H1 (cell line): Measurements from ENCODE around the gene GNA12. TPM values are rescaled to one million over a fixed set of nuclear protein-coding genes. Genes with fewer than 3 reads are reported as not detected.

Experiments used
- BACH1 ChIP-seq: IDR thresholded peaks from 2 replicates; pipeline ENCODE4 v1.6.1; 2012; ENCODE audit warnings: low read length, improper control_type of control experiment
- CBX5 ChIP-seq: fragments of 300-800, 300-1000 bp; sonication (generic); IDR thresholded peaks from 2 replicates; pipeline ENCODE4 v1.7.1; 2016; ENCODE audit warnings: antibody characterized with exemption, low read length, low read depth
- CHD1 ChIP-seq: IDR thresholded peaks from 2 replicates; pipeline ENCODE4 v1.6.1; 2012; ENCODE audit warnings: low read depth, low read length, improper control_type of control experiment
- CHD2 ChIP-seq: IDR thresholded peaks from 2 replicates; pipeline ENCODE4 v1.6.1; 2012; ENCODE audit warnings: low read length, improper control_type of control experiment
- CTCF ChIP-seq, 3 experiments: IDR thresholded peaks; 1 replicate in 2 of 3; 2 replicates in 1 of 3; pipeline versions ENCODE4 v1.5.1 to v1.6.1; 2011; ENCODE audit warnings: low read length in 3 of 3, mild to moderate bottlenecking in 3 of 3, inconsistent platforms in 2 of 3, low read depth in 1 of 3, moderate library complexity in 1 of 3; ENCODE audit not compliant: insufficient read depth in 1 of 3; ENCODE audit errors: control extremely low read depth in 1 of 3
- GABPA ChIP-seq: IDR thresholded peaks from 2 replicates; pipeline ENCODE4 v1.6.1; 2011; ENCODE audit warnings: mild to moderate bottlenecking, low read length, moderate library complexity, borderline replicate concordance; ENCODE audit not compliant: insufficient read depth
- MAFK ChIP-seq: IDR thresholded peaks from 2 replicates; pipeline ENCODE4 v1.6.1; 2012; ENCODE audit warnings: low read depth, mild to moderate bottlenecking, improper control_type of control experiment, low read length
- POLR2A ChIP-seq, 2 experiments: IDR thresholded peaks; 1 replicate in 1 of 2; 2 replicates in 1 of 2; pipeline ENCODE4 v1.6.1; 2011; ENCODE audit warnings: low read depth in 2 of 2, low read length in 2 of 2, mild to moderate bottlenecking in 2 of 2; ENCODE audit errors: control extremely low read depth in 1 of 2
- POLR2AphosphoS5 ChIP-seq: IDR thresholded peaks from 2 replicates; pipeline ENCODE4 v1.6.1; 2011; ENCODE audit warnings: low read depth, low read length
- POU5F1 ChIP-seq: IDR thresholded peaks from 2 replicates; pipeline ENCODE4 v1.6.1; 2011; ENCODE audit warnings: low read depth, mild to moderate bottlenecking, low read length, moderate library complexity
- RNF2 ChIP-seq: fragments of 200-900, 300-1000 bp; sonication (generic); IDR thresholded peaks from 2 replicates; pipeline ENCODE4 v1.7.1; 2016; ENCODE audit warnings: borderline replicate concordance, low read depth, mild to moderate bottlenecking, antibody characterized with exemption, low read length; ENCODE audit not compliant: poor library complexity, severe bottlenecking; ENCODE audit errors: missing control alignments
- RXRA ChIP-seq: IDR thresholded peaks from 2 replicates; pipeline ENCODE4 v1.6.1; 2011; ENCODE audit warnings: low read depth, mild to moderate bottlenecking, low read length, moderate library complexity; ENCODE audit not compliant: insufficient read depth
- SP1 ChIP-seq: IDR thresholded peaks from 2 replicates; pipeline ENCODE4 v1.6.1; 2011; ENCODE audit warnings: low read depth, low read length
- TAF1 ChIP-seq: IDR thresholded peaks from 2 replicates; pipeline ENCODE4 v1.6.1; 2011; ENCODE audit warnings: mild to moderate bottlenecking, low read depth, low read length
- TAF7 ChIP-seq: optimal IDR thresholded peaks from 2 replicates; pipeline ENCODE3; 2011; ENCODE audit warnings: low read depth, mild to moderate bottlenecking, inconsistent platforms, low read length, moderate library complexity, borderline replicate concordance
- TBP ChIP-seq: IDR thresholded peaks from 2 replicates; pipeline ENCODE4 v1.6.1; 2011; ENCODE audit warnings: low read depth, low read length, improper control_type of control experiment
- TCF12 ChIP-seq: IDR thresholded peaks from 2 replicates; pipeline ENCODE4 v1.6.1; 2011; ENCODE audit warnings: low read depth, mild to moderate bottlenecking, low read length
- YY1 ChIP-seq: IDR thresholded peaks from 2 replicates; pipeline ENCODE4 v1.6.1; 2011; ENCODE audit warnings: low read depth, mild to moderate bottlenecking, low read length
- polyA plus RNA-seq, 7 experiments: library from polyadenylated mRNA; depleted of rRNA in 3 of 7; stranded (reverse) in 5 of 7; unstranded in 2 of 7; fragments of >200 nt in 5 of 7; fragments of 200-250 nt in 2 of 7; gene quantifications; 1 replicate in 5 of 7; 2 replicates in 1 of 7; 4 replicates in 1 of 7; pipeline versions ENCODE4 v1.2.1 to v1.2.3, GENCODE V29; 2011 to 2013; ENCODE audit warnings: missing spikeins in 2 of 7, mixed read lengths in 2 of 7
- total RNA-seq: library from RNA; stranded (reverse); fragmentation: NEBNext Ultra II Directional; extraction: Animal tissue kit (Norgen Biotek cat#: 25700); gene quantifications from 2 replicates; pipeline ENCODE4 v1.2.1, GENCODE V29; 2021
- TF ChIP-seq, protein P1 (sequence below): IDR thresholded peaks from 2 replicates; pipeline ENCODE4 v1.6.1; 2012; ENCODE audit warnings: low read length, inconsistent platforms

The GNA12 gene
- total and polyA plus RNA-seq, 2 of the 8 experiments (the other 6 are each of a cell fraction or from before 2014, with no cell fraction given) = 96.5 to 109 TPM

GRCh38 chr7:2821161-2821841 is 22.8 kb downstream of the GNA12 start (continued):
- TF ChIP-seq RXRA (no peak), TAF1 (peak; percentile 34; the same call in 1 of the 2 replicates), YY1 (peak; percentile 62; the same call in 1 of the 2 replicates), TAF7 (peak; percentile 36), CBX5 (no peak), BACH1 (peak; percentile 11; the same call in 1 of the 2 replicates), TCF12 (peak; percentile 90; the same call in 1 of the 2 replicates), SP1 (peak; percentile 24; the same call in 1 of the 2 replicates), MAFK (0 out of 2 replicates have a peak, but pooled peaks have one; percentile 9), CHD2 (no peak), RNF2 (no peak), CHD1 (no peak), GABPA (no peak), POU5F1 (no peak), POLR2AphosphoS5 (peak; percentile 23; the same call in 1 of the 2 replicates), CTCF (IDR thresholded peaks at IDR 0.05; ENCODE audit: control extremely low read depth in 1 of 3, insufficient read depth in 1 of 3, low read depth in 1 of 3, low read length in 3 of 3) (peak in 2 of 3 experiments; percentile 14 to 19; a peak in 2 of 4 replicates), POLR2A (IDR thresholded peaks at IDR 0.05; ENCODE audit: control extremely low read depth in 1 of 2, low read depth in 2 of 2, low read length in 2 of 2) (peak; percentile 40 to 68), TBP (peak; percentile 45; the same call in 1 of the 2 replicates)
- TF ChIP-seq, protein P1, sequence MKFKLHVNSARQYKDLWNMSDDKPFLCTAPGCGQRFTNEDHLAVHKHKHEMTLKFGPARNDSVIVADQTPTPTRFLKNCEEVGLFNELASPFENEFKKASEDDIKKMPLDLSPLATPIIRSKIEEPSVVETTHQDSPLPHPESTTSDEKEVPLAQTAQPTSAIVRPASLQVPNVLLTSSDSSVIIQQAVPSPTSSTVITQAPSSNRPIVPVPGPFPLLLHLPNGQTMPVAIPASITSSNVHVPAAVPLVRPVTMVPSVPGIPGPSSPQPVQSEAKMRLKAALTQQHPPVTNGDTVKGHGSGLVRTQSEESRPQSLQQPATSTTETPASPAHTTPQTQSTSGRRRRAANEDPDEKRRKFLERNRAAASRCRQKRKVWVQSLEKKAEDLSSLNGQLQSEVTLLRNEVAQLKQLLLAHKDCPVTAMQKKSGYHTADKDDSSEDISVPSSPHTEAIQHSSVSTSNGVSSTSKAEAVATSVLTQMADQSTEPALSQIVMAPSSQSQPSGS = peak; percentile 55; the same call in 1 of the 2 replicates
